Measurements from ENCODE around the gene PLXDC2. TPM values are rescaled to one million over a fixed set of nuclear protein-coding genes. Genes with fewer than 3 reads are reported as not detected.

PLXDC2 gene
- total RNA-seq, 1 experiment from 2014 or later, result 0.20 TPM

DNA sequence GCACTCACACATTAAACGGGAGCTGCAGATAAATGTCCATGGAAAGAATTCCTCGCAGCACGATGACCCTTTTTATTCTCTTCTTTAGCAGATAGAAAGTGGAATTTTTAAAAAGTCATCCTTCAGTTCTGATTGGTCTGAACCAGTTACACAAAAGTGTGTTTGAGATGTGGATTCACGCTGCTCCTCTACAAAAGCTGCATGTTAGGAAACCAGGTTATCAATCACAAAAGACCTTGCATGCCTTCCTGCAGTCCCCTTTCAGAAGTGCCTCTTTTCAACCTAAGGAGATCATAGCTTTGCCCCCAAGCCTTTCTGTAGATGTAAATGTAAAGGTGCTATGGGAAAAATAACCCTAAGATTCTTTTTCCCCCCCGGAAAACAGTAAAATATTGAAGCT is 299.7 kb downstream of the PLXDC2 start (continued):
- TF ChIP-seq EGR1 (IDR thresholded peaks at IDR 0.05; ENCODE audit: low read depth) (no peak), FOSL1 (IDR thresholded peaks at IDR 0.05; ENCODE audit: low read depth) (no peak), ZFX (IDR thresholded peaks at IDR 0.05) (no peak), CEBPB (IDR thresholded peaks at IDR 0.05; ENCODE audit: low read depth) (no peak), CBX3 (IDR thresholded peaks at IDR 0.05; ENCODE audit: low read depth) (no peak), POLR2A (IDR thresholded peaks at IDR 0.05; ENCODE audit: borderline replicate concordance, extremely low read depth, insufficient read depth, insufficient read length) (no peak), EZH2 (IDR thresholded peaks at IDR 0.05) (no peak), JUND (IDR thresholded peaks at IDR 0.05) (no peak), ZNF274 (IDR thresholded peaks at IDR 0.05; ENCODE audit: low read depth, low read length) (no peak)

DNA sequence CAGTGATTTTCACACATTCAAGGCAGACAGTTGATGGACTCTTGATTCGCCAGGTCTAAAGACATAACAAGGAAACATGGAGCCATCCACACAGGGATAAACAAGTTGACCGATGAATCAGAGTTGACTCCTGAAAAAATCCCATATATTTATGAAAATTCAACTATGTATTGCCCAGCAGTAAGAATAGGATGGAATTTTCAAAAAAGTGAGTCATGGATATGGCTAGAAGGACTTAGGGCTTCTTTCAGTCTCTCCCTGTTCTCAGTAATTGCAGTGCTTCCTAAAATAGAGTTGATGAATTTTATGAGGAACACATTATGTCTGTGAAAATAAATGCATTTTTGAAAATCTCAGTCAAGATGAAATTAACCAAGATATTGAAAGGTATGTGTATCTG is 301.2 kb downstream of the PLXDC2 start:
- no TSS peak for BruUV-seq (replicated peaks)
- H3K79me2 ChIP-seq (ENCODE audit: insufficient read depth, low read length), result no peaks in the 10 kb centered on the region
- no peak overlapping the region for H3K9ac ChIP-seq (ENCODE audit: low read length)
- no peak overlapping the region for H2AFZ ChIP-seq (ENCODE audit: low read depth, low read length, poor library complexity, severe bottlenecking)
- H3K4me2 ChIP-seq (ENCODE audit: low read length), result no peak overlapping the region
- no peaks in the 10 kb centered on the region for H3K27me3 ChIP-seq (ENCODE audit: insufficient read depth, low read length)
- intact Hi-C loops (cut with micrococcal nuclease), result no loop called here
- H3K4me1 ChIP-seq (ENCODE audit: control insufficient read depth in 1 of 2, insufficient read depth in 2 of 2, low read length in 2 of 2), result no peaks in the 10 kb centered on the region
- no peak for DNase-seq (ENCODE audit: low read depth, low spot score)
- H3K4me3 ChIP-seq (replicated peaks in 1 of 2; ENCODE audit: low read depth in 1 of 2, low read length in 2 of 2), result no peak overlapping the region
- ChIA-PET POLR2A (no interaction called here), CTCF (no interaction called here), RAD21 (ENCODE audit: low non-redundant PET in 1 of 2, low total read pairs in 2 of 2, uncharacterized antibody in 2 of 2, unreplicated experiment in 2 of 2) (no interaction called here)
- H4K20me1 ChIP-seq (ENCODE audit: insufficient read depth), result no peaks in the 10 kb centered on the region
- H3K9me3 ChIP-seq (ENCODE audit: control insufficient read depth in 1 of 2, insufficient read depth in 1 of 2, low read depth in 1 of 2, low read length in 2 of 2), result peaks cover 6 to 36% of the 10 kb centered on the region in 2 experiments; a peak in 2 of 4 replicates
- H3K36me3 ChIP-seq (ENCODE audit: control insufficient read depth in 1 of 2, insufficient read depth in 2 of 2, low read length in 2 of 2), result no peaks in the 10 kb centered on the region
- H3K9me2 ChIP-seq (ENCODE audit: insufficient read depth), result no peaks in the 10 kb centered on the region
- no peak overlapping the region for H3K27ac ChIP-seq (ENCODE audit: low read depth, low read length)
- TF ChIP-seq SRF (IDR thresholded peaks at IDR 0.05; ENCODE audit: low read depth), result no peak
- TF ChIP-seq EGR1 (IDR thresholded peaks at IDR 0.05; ENCODE audit: low read depth), result no peak
- TF ChIP-seq EZH2 (IDR thresholded peaks at IDR 0.05), result no peak
- TF ChIP-seq ZFX (IDR thresholded peaks at IDR 0.05), result no peak
- TF ChIP-seq TCF7L2 (IDR thresholded peaks at IDR 0.05; ENCODE audit: borderline replicate concordance, extremely low read depth, insufficient read depth, insufficient read length), result no peak
- TF ChIP-seq EZH2phosphoT487 (IDR thresholded peaks at IDR 0.05; ENCODE audit: borderline replicate concordance), result no peak
- TF ChIP-seq YY1 (IDR thresholded peaks at IDR 0.05; ENCODE audit: extremely low read depth, insufficient replicate concordance, low read depth, low read length), result no peak
- TF ChIP-seq, protein P1, sequence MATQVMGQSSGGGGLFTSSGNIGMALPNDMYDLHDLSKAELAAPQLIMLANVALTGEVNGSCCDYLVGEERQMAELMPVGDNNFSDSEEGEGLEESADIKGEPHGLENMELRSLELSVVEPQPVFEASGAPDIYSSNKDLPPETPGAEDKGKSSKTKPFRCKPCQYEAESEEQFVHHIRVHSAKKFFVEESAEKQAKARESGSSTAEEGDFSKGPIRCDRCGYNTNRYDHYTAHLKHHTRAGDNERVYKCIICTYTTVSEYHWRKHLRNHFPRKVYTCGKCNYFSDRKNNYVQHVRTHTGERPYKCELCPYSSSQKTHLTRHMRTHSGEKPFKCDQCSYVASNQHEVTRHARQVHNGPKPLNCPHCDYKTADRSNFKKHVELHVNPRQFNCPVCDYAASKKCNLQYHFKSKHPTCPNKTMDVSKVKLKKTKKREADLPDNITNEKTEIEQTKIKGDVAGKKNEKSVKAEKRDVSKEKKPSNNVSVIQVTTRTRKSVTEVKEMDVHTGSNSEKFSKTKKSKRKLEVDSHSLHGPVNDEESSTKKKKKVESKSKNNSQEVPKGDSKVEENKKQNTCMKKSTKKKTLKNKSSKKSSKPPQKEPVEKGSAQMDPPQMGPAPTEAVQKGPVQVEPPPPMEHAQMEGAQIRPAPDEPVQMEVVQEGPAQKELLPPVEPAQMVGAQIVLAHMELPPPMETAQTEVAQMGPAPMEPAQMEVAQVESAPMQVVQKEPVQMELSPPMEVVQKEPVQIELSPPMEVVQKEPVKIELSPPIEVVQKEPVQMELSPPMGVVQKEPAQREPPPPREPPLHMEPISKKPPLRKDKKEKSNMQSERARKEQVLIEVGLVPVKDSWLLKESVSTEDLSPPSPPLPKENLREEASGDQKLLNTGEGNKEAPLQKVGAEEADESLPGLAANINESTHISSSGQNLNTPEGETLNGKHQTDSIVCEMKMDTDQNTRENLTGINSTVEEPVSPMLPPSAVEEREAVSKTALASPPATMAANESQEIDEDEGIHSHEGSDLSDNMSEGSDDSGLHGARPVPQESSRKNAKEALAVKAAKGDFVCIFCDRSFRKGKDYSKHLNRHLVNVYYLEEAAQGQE (IDR thresholded peaks at IDR 0.05; ENCODE audit: low read depth), result no peak
- no peak for TF ChIP-seq POLR2A (IDR thresholded peaks at IDR 0.05; ENCODE audit: borderline replicate concordance, extremely low read depth, insufficient read depth, insufficient read length)
- TF ChIP-seq ZNF274 (IDR thresholded peaks at IDR 0.05; ENCODE audit: low read depth, low read length), result no peak
- TF ChIP-seq, protein P2, sequence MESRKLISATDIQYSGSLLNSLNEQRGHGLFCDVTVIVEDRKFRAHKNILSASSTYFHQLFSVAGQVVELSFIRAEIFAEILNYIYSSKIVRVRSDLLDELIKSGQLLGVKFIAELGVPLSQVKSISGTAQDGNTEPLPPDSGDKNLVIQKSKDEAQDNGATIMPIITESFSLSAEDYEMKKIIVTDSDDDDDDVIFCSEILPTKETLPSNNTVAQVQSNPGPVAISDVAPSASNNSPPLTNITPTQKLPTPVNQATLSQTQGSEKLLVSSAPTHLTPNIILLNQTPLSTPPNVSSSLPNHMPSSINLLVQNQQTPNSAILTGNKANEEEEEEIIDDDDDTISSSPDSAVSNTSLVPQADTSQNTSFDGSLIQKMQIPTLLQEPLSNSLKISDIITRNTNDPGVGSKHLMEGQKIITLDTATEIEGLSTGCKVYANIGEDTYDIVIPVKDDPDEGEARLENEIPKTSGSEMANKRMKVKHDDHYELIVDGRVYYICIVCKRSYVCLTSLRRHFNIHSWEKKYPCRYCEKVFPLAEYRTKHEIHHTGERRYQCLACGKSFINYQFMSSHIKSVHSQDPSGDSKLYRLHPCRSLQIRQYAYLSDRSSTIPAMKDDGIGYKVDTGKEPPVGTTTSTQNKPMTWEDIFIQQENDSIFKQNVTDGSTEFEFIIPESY (IDR thresholded peaks at IDR 0.05; ENCODE audit: extremely low read depth, insufficient replicate concordance, low read length), result no peak
- no peak for TF ChIP-seq FOSL1 (IDR thresholded peaks at IDR 0.05; ENCODE audit: low read depth)
- TF ChIP-seq JUND (IDR thresholded peaks at IDR 0.05), result no peak
- TF ChIP-seq RAD21 (IDR thresholded peaks at IDR 0.05; ENCODE audit: low read depth), result no peak
- no peak for TF ChIP-seq CTCF (IDR thresholded peaks at IDR 0.05 in 2 of 3, conservative IDR thresholded peaks at IDR 0.05 in 1 of 3; ENCODE audit: borderline replicate concordance in 1 of 3, insufficient read depth in 1 of 3, low read depth in 2 of 3, low read length in 2 of 3)
- no peak for TF ChIP-seq ELF1 (IDR thresholded peaks at IDR 0.05; ENCODE audit: borderline replicate concordance, low read depth)
- no peak for TF ChIP-seq ATF3 (IDR thresholded peaks at IDR 0.05)
- ATAC-seq, result no peak

Data from HCT116 (cell line).